H1 (cell line): ENCODE data around the gene ZNF177. TPM values are rescaled to one million over a fixed set of nuclear protein-coding genes. Genes with fewer than 3 reads are reported as not detected.

Experiments used
- ATF3 ChIP-seq: IDR thresholded peaks from 2 replicates; pipeline ENCODE4 v1.6.1; 2011; ENCODE audit warnings: low read depth, mild to moderate bottlenecking, low read length; ENCODE audit not compliant: insufficient read depth
- NRF1 ChIP-seq: IDR thresholded peaks from 2 replicates; pipeline ENCODE4 v1.6.1; 2011; ENCODE audit warnings: mild to moderate bottlenecking, low read depth, low read length, improper control_type of control experiment
- PHF8 ChIP-seq: fragments of 200-600 bp; sonication (generic); conservative IDR thresholded peaks from 2 replicates; pipeline ENCODE4 v1.7.1; 2012; ENCODE audit warnings: low read depth, mild to moderate bottlenecking, inconsistent platforms, low read length, moderate library complexity
- RFX5 ChIP-seq: IDR thresholded peaks from 2 replicates; pipeline ENCODE4 v1.6.1; 2011; ENCODE audit warnings: low read depth, low read length, improper control_type of control experiment, borderline replicate concordance
- SP1 ChIP-seq: IDR thresholded peaks from 2 replicates; pipeline ENCODE4 v1.6.1; 2011; ENCODE audit warnings: low read depth, low read length
- polyA plus RNA-seq, 7 experiments: library from polyadenylated mRNA; depleted of rRNA in 3 of 7; stranded (reverse) in 5 of 7; unstranded in 2 of 7; fragments of >200 nt in 5 of 7; fragments of 200-250 nt in 2 of 7; gene quantifications; 1 replicate in 5 of 7; 2 replicates in 1 of 7; 4 replicates in 1 of 7; pipeline versions ENCODE4 v1.2.1 to v1.2.3, GENCODE V29; 2011 to 2013; ENCODE audit warnings: missing spikeins in 2 of 7, mixed read lengths in 2 of 7
- total RNA-seq: library from RNA; stranded (reverse); fragmentation: NEBNext Ultra II Directional; extraction: Animal tissue kit (Norgen Biotek cat#: 25700); gene quantifications from 2 replicates; pipeline ENCODE4 v1.2.1, GENCODE V29; 2021

ZNF177 gene
- total and polyA plus RNA-seq, 2 of the 8 experiments (the other 6 are each of a cell fraction or from before 2014, with no cell fraction given) = 3.1 to 5.9 TPM

- TF ChIP-seq ATF3 (no peak), PHF8 (no peak), SP1 (no peak), RFX5 (no peak), NRF1 (no peak)
Measured at GRCh38 chr19:9329999-9330398, 32.8 kb upstream of the ZNF177 start (continued).
